Chondrocyte (in vitro differentiated cells): Measurements from ENCODE around the gene CBX6. TPM values are rescaled to one million over a fixed set of nuclear protein-coding genes. Genes with fewer than 3 reads are reported as not detected.

Source experiments
- DNase-seq: peaks from one replicate; pipeline ENCODE4 v3.0.0; 2021; ENCODE audit warnings: mixed read lengths, low spot score
- H3K27ac Mint-ChIP-seq: one replicate; pipeline ENCODE4 v1.8.0; 2021; ENCODE audit warnings: mild to moderate bottlenecking, moderate library complexity, mixed read lengths; ENCODE audit not compliant: unreplicated experiment
- H3K27me3 Mint-ChIP-seq: 2 replicates; pipeline ENCODE4 v1.8.0; 2021; ENCODE audit warnings: low read depth, mixed read lengths
- H3K36me3 Mint-ChIP-seq: 2 replicates; pipeline ENCODE4 v1.8.0; 2021; ENCODE audit warnings: low read depth, mixed read lengths
- H3K4me1 Mint-ChIP-seq: 2 replicates; pipeline ENCODE4 v1.8.0; 2021; ENCODE audit warnings: low read depth, mild to moderate bottlenecking, mixed read lengths
- H3K4me3 Mint-ChIP-seq: one replicate; pipeline ENCODE4 v1.8.0; 2021; ENCODE audit warnings: mild to moderate bottlenecking, moderate library complexity, mixed read lengths; ENCODE audit not compliant: unreplicated experiment
- H3K9me3 Mint-ChIP-seq: 2 replicates; pipeline ENCODE4 v1.8.0; 2021; ENCODE audit warnings: low read depth, mixed read lengths
- CTCF ChIP-seq: fragments of 200-600 bp; sonication (generic); IDR thresholded peaks from 2 replicates; pipeline ENCODE4 v1.5.0; 2021; ENCODE audit warnings: antibody characterized with exemption, mild to moderate bottlenecking, moderate library complexity
- total RNA-seq: library from RNA; stranded (reverse); gene quantifications from 3 replicates; pipeline ENCODE4 v1.2.1, GENCODE V29; 2021

CBX6 gene
- total RNA-seq, 1 donor from 2014 or later = 80.1 TPM

GRCh38 chr22:38828616-38829205, 43.3 kb downstream of the CBX6 start:
- Mint-ChIP-seq H3K4me3 (no peak overlapping the region), H3K36me3 (peaks cover 6% of the 10 kb centered on the region), H3K27ac (no peak overlapping the region), H3K9me3 (no peaks in the 10 kb centered on the region), H3K27me3 (no peaks in the 10 kb centered on the region), H3K4me1 (peaks cover 12% of the 10 kb centered on the region)
- TF ChIP-seq CTCF = no peak
- peak; percentile 58 for DNase-seq

GRCh38 chr22:38828191-38828590, 43.8 kb downstream of the CBX6 start:
- H3K4me1 Mint-ChIP-seq = peaks cover 12% of the 10 kb centered on the region
- TF ChIP-seq CTCF = no peak

GRCh38 chr22:38827510-38827909, 44.5 kb downstream of the CBX6 start:
- H3K9me3 Mint-ChIP-seq = no peaks in the 10 kb centered on the region
- no peak overlapping the region for H3K27ac Mint-ChIP-seq
- DNase-seq = no peak
- H3K4me3 Mint-ChIP-seq = no peak overlapping the region
- peaks cover 12% of the 10 kb centered on the region for H3K4me1 Mint-ChIP-seq
- H3K27me3 Mint-ChIP-seq = peaks cover 1% of the 10 kb centered on the region
- no peak for TF ChIP-seq CTCF
- H3K36me3 Mint-ChIP-seq = peaks cover 8% of the 10 kb centered on the region

More at GRCh38 chr22:38828191-38828590, 43.8 kb downstream of the CBX6 start:
- Mint-ChIP-seq H3K27me3 (peaks cover 1% of the 10 kb centered on the region), H3K27ac (no peak overlapping the region), H3K4me3 (no peak overlapping the region), H3K9me3 (no peaks in the 10 kb centered on the region), H3K36me3 (peaks cover 8% of the 10 kb centered on the region)
- peak; percentile 70 for DNase-seq

GRCh38 chr22:38826801-38827200, 45.2 kb downstream of the CBX6 start:
- Mint-ChIP-seq H3K9me3 (no peaks in the 10 kb centered on the region), H3K4me3 (no peak overlapping the region), H3K4me1 (peaks cover 12% of the 10 kb centered on the region), H3K36me3 (peaks cover 8% of the 10 kb centered on the region), H3K27me3 (peaks cover 1% of the 10 kb centered on the region), H3K27ac (no peak overlapping the region)
- DNase-seq = peak; percentile 61
- TF ChIP-seq CTCF = no peak

GRCh38 chr22:38826386-38826785, 45.6 kb downstream of the CBX6 start:
- no peak overlapping the region for H3K27ac Mint-ChIP-seq
- H3K27me3 Mint-ChIP-seq = peaks cover 2% of the 10 kb centered on the region
- H3K9me3 Mint-ChIP-seq = no peaks in the 10 kb centered on the region
- no peak for TF ChIP-seq CTCF
- DNase-seq = peak; percentile 88
- H3K4me3 Mint-ChIP-seq = no peak overlapping the region
- peaks cover 8% of the 10 kb centered on the region for H3K36me3 Mint-ChIP-seq
- H3K4me1 Mint-ChIP-seq = peaks cover 12% of the 10 kb centered on the region
